Upper lobe of right lung (tissue), 1 donor: Measurements from ENCODE around the gene CKAP2L. TPM values are rescaled to one million over a fixed set of nuclear protein-coding genes. Genes with fewer than 3 reads are reported as not detected.

Experiments
- ATAC-seq: fragments of 200-7000 bp; cut with Tn5 transposase; one replicate; pipeline ENCODE4 v1.9.1; 2020; ENCODE audit warnings: mild to moderate bottlenecking, moderate library complexity
- DNase-seq: peaks from one replicate; pipeline ENCODE4 v3.0.0-alpha.2; 2020
- H3K27ac ChIP-seq: fragments of 200-600 bp; one replicate; pipeline ENCODE4 v1.8.0; 2022
- H3K27me3 ChIP-seq: fragments of 200-600 bp; one replicate; pipeline ENCODE4 v1.8.0; 2022; ENCODE audit warnings: mild to moderate bottlenecking
- H3K36me3 ChIP-seq: fragments of 200-600 bp; one replicate; pipeline ENCODE4 v1.8.0; 2022
- H3K4me1 ChIP-seq: fragments of 200-600 bp; one replicate; pipeline ENCODE4 v1.8.0; 2022
- H3K4me3 ChIP-seq: fragments of 200-600 bp; one replicate; pipeline ENCODE4 v1.8.0; 2022; ENCODE audit warnings: mild to moderate bottlenecking
- H3K9me3 ChIP-seq: fragments of 200-600 bp; one replicate; pipeline ENCODE4 v1.8.0; 2022
- intact Hi-C: fragments of 100-400 bp; cut with DNase I; formaldehyde crosslinking; loops from one replicate; pipeline ENCODE4 v1.11.0; 2022
- total RNA-seq: library from RNA; stranded (reverse); fragmentation: NEBNext Ultra II Directional; extraction: Animal tissue kit (Norgen Biotek cat#: 25700); gene quantifications from one replicate; pipeline ENCODE4 v1.2.1, GENCODE V29; 2021
- TF ChIP-seq, protein P1 (sequence below): fragments of 200-600 bp; IDR thresholded peaks from one replicate; pipeline ENCODE4 v1.8.0; 2022; ENCODE audit warnings: antibody characterized with exemption
- donor health status: DM: no; HTN: yes; CAD: no; lungs with severe emphysema.

CKAP2L gene
- total RNA-seq, 1 donor from 2014 or later, result 0.46 TPM

DNA sequence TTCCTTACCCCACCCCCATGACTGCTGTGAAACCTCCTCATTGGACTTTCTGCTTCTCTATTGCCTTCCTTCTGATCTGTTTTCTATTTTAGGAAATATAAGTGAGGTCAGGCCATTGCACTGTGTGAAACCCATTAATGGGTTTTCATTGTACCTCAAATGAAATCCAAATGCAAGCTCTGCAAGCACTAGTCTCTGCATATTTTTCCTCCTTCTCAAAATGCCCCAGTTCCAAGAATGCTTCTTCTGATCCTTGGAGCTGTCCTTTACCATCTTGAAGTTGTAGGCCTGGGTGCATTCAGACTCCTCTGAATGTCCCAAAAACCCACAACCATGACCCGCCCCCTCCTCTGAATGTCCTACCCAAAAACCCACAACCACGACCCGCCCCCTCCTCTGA lies 11.7 kb upstream of the CKAP2L start:
- TF ChIP-seq, protein P1, sequence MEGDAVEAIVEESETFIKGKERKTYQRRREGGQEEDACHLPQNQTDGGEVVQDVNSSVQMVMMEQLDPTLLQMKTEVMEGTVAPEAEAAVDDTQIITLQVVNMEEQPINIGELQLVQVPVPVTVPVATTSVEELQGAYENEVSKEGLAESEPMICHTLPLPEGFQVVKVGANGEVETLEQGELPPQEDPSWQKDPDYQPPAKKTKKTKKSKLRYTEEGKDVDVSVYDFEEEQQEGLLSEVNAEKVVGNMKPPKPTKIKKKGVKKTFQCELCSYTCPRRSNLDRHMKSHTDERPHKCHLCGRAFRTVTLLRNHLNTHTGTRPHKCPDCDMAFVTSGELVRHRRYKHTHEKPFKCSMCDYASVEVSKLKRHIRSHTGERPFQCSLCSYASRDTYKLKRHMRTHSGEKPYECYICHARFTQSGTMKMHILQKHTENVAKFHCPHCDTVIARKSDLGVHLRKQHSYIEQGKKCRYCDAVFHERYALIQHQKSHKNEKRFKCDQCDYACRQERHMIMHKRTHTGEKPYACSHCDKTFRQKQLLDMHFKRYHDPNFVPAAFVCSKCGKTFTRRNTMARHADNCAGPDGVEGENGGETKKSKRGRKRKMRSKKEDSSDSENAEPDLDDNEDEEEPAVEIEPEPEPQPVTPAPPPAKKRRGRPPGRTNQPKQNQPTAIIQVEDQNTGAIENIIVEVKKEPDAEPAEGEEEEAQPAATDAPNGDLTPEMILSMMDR, result no peak
- intact Hi-C loops, result no loop called here
- H3K4me3 ChIP-seq, result no peak overlapping the region
- ATAC-seq, result no peak
- H3K36me3 ChIP-seq, result no peaks in the 10 kb centered on the region
- no peaks in the 10 kb centered on the region for H3K27me3 ChIP-seq
- no peaks in the 10 kb centered on the region for H3K4me1 ChIP-seq
- H3K27ac ChIP-seq, result no peak overlapping the region
- no peak for DNase-seq
- H3K9me3 ChIP-seq, result no peaks in the 10 kb centered on the region

DNA sequence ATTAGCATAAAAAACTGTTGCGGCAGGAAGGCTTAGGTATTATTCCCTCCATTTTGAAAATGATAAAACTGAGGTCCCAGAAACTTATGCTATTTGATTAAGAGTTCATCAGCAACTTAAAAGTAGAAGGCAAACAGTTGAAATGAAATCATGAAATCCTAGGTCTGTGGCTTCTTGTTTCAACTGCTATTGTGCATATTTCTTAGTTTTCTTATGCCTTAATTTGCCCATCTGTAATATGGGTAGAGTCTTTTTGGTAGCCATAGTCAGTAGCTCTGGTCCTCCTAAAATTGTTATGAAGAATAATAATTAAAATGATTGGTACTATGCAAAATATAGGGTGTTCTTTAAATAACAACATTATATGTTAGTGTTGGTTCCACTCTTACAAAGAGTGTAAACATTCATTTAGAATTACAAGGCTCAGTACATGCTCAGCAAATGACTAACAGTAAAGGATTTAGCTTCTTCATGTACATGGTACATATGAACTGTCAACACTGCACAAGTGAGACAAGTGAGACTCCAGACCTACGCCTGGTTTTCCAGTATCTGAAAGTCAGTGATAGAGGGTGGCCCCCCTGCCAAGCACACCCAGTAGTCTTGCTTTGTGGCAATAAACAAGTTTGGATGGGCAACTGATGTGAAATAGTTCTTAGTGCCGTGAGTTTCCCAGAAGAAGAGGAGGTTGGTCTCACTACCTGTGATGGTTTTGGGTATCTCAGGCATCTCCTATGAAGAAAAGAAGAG lies 10.3 kb upstream of the CKAP2L start:
- intact Hi-C loops, result no loop called here
- no peak for ATAC-seq
- DNase-seq, result no peak
- Histone ChIP-seq H3K4me1 (no peaks in the 10 kb centered on the region), H3K4me3 (no peak overlapping the region), H3K36me3 (no peaks in the 10 kb centered on the region), H3K27ac (no peak overlapping the region), H3K27me3 (no peaks in the 10 kb centered on the region), H3K9me3 (no peaks in the 10 kb centered on the region)
- TF ChIP-seq, protein P1, result no peak

DNA sequence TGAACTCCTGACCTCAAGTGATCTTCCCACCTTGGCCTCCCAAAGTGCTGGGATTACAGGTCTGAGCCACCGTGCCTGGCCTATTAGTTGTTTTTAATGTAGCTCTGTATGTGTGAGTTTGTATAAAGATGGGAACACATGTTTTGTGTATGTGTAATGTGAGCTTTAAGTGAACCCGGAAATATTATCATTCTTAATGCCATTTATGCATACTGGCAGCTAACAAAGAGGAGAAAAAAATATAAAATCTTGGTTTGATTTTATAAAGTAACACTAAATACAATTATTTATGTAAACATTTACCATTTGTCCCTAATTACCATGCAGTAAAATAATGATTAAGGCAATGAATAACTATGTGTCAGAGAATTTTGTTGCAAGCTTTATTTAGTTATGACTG lies 9.1 kb upstream of the CKAP2L start:
- Histone ChIP-seq H3K9me3 (no peaks in the 10 kb centered on the region), H3K27me3 (no peaks in the 10 kb centered on the region), H3K36me3 (no peaks in the 10 kb centered on the region), H3K4me3 (no peak overlapping the region), H3K4me1 (peaks cover 2% of the 10 kb centered on the region), H3K27ac (no peak overlapping the region)
- DNase-seq, result no peak
- TF ChIP-seq, protein P1, result no peak
- no peak for ATAC-seq
- intact Hi-C loops, result no loop called here

DNA sequence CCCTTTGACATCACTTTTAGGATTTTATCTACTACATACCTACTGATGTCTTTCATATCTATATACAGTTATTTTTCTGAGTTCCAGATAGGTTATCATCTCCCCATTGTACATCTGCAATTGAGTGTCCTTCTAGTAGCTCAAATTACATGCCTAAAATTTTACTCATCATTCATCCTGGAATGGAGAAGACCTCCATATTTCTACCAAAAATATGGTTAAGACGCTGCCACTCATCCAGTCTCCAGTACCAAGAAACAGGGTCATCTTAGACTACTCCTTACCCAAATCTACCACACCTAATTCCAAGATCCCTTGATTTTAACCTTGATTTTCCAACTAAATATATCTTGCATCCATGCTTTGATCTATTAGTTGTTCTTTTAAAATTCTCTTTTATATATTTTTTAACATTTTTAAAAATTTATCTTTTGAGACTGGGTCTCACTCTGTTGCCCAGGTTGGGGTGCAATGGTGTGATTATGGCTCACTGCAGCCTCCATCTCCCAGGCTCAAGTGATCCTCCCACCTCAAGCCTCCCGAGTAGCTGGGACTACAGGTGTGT lies 8.6 kb upstream of the CKAP2L start:
- H3K27me3 ChIP-seq, result no peaks in the 10 kb centered on the region
- intact Hi-C loops, result no loop called here
- ATAC-seq (no peak), DNase-seq (no peak)
- no peak overlapping the region for H3K4me3 ChIP-seq
- H3K9me3 ChIP-seq, result no peaks in the 10 kb centered on the region
- H3K27ac ChIP-seq, result no peak overlapping the region
- H3K4me1 ChIP-seq, result peaks cover 5% of the 10 kb centered on the region
- H3K36me3 ChIP-seq, result no peaks in the 10 kb centered on the region
- TF ChIP-seq, protein P1, result no peak

DNA sequence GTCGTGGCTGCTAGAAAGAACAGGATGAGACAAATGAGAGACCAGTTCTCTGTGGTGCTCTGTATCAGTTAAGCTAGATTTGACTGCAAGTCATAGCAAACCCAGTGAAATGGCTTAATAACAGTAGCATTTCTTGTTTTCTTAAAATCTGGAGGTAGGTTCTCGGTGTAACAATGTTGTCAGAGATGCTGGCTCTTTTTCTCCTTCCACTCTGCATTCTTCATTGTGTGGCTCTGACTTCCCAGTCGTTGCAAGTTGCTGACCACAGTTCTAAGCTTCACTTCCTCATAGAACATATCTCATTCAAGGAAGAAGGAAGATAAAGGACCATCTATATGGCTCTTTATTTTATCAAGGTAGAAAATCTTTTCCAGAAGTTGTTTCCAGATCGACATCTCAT lies 7.9 kb upstream of the CKAP2L start:
- H3K9me3 ChIP-seq, result no peaks in the 10 kb centered on the region
- no peaks in the 10 kb centered on the region for H3K27me3 ChIP-seq
- DNase-seq (no peak), ATAC-seq (peak; percentile 60)
- H3K4me1 ChIP-seq, result peaks cover 5% of the 10 kb centered on the region
- TF ChIP-seq, protein P1, result no peak
- H3K27ac ChIP-seq, result no peak overlapping the region
- intact Hi-C loops, result no loop called here
- H3K4me3 ChIP-seq, result no peak overlapping the region
- no peaks in the 10 kb centered on the region for H3K36me3 ChIP-seq
